ENCODE measurements around the gene MARK1.
"Not testable (repeated sequence)": the region's sequence is repeated elsewhere in the genome, so short reads cannot be mapped to it uniquely, and the experiment has no call there.

The MARK1 gene

GRCh38 chr1:220611100-220611499 is 83.2 kb downstream of the MARK1 start:
- DNase-seq (ENCODE audit: low spot score): not testable (repeated sequence)

GRCh38 chr1:220616836-220617235 is 88.9 kb downstream of the MARK1 start:
- DNase-seq (ENCODE audit: low spot score): no peak

GRCh38 chr1:220628431-220628830 is 100.5 kb downstream of the MARK1 start:
- no peak for DNase-seq (ENCODE audit: low spot score)

GRCh38 chr1:220631238-220631815 is 103.4 kb downstream of the MARK1 start:
- no peak for DNase-seq (ENCODE audit: low spot score)

- DNase-seq (ENCODE audit: low spot score): no peak
Measured at GRCh38 chr1:220637759-220638158, 109.8 kb downstream of the MARK1 start.

- no peak for DNase-seq (ENCODE audit: low spot score)
Measured at GRCh38 chr1:220642285-220642684, 114.3 kb downstream of the MARK1 start.

- peak; percentile 87 for DNase-seq (ENCODE audit: low spot score)
Measured at GRCh38 chr1:220652995-220653394, 125.1 kb downstream of the MARK1 start.

GRCh38 chr1:220655509-220655908 is 127.6 kb downstream of the MARK1 start:
- DNase-seq (ENCODE audit: low spot score): no peak

- DNase-seq (ENCODE audit: low spot score): no peak
Measured at GRCh38 chr1:220655961-220656740, 128.2 kb downstream of the MARK1 start.

GRCh38 chr1:220666349-220666748 is 138.4 kb downstream of the MARK1 start:
- DNase-seq (ENCODE audit: low spot score): no peak

- DNase-seq (ENCODE audit: low spot score): no peak
Measured at GRCh38 chr1:220669005-220669404, 141.1 kb downstream of the MARK1 start.

GRCh38 chr1:220670365-220670764 is 142.4 kb downstream of the MARK1 start:
- no peak for DNase-seq (ENCODE audit: low spot score)

- no peak for DNase-seq (ENCODE audit: low spot score)
Measured at GRCh38 chr1:220673921-220674320, 146.0 kb downstream of the MARK1 start.

GRCh38 chr1:220677251-220677650 is 149.3 kb downstream of the MARK1 start:
- DNase-seq (ENCODE audit: low spot score): no peak

GRCh38 chr1:220680085-220680687 is 152.2 kb downstream of the MARK1 start:
- DNase-seq (ENCODE audit: low spot score): peak; percentile 77

GRCh38 chr1:220681220-220681880 is 153.4 kb downstream of the MARK1 start:
- DNase-seq (ENCODE audit: low spot score): no peak

GRCh38 chr1:220682901-220683576 is 155.1 kb downstream of the MARK1 start:
- no peak for DNase-seq (ENCODE audit: low spot score)

- DNase-seq (ENCODE audit: low spot score): not testable (repeated sequence)
Measured at GRCh38 chr1:220683716-220684115, 155.8 kb downstream of the MARK1 start.

GRCh38 chr1:220684890-220685289 is 157.0 kb downstream of the MARK1 start:
- no peak for DNase-seq (ENCODE audit: low spot score)

GRCh38 chr1:220685879-220686278 is 157.9 kb downstream of the MARK1 start:
- no peak for DNase-seq (ENCODE audit: low spot score)

GRCh38 chr1:220687809-220688208 is 159.9 kb downstream of the MARK1 start:
- DNase-seq (ENCODE audit: low spot score): no peak

GRCh38 chr1:220689666-220690065 is 161.7 kb downstream of the MARK1 start:
- DNase-seq (ENCODE audit: low spot score): no peak

All from D341Med (cell line).